GM12873 (cell line): ENCODE measurements around the gene COPS7B.

ENCODE experiments used
- TF ChIP-seq, protein P1 (sequence below): IDR thresholded peaks from 2 replicates; pipeline ENCODE4 v1.5.1; 2012; ENCODE audit warnings: low read depth, mild to moderate bottlenecking, moderate library complexity, low read length, control low read depth; ENCODE audit not compliant: insufficient read depth; ENCODE audit errors: missing control alignments

Gene COPS7B

DNA sequence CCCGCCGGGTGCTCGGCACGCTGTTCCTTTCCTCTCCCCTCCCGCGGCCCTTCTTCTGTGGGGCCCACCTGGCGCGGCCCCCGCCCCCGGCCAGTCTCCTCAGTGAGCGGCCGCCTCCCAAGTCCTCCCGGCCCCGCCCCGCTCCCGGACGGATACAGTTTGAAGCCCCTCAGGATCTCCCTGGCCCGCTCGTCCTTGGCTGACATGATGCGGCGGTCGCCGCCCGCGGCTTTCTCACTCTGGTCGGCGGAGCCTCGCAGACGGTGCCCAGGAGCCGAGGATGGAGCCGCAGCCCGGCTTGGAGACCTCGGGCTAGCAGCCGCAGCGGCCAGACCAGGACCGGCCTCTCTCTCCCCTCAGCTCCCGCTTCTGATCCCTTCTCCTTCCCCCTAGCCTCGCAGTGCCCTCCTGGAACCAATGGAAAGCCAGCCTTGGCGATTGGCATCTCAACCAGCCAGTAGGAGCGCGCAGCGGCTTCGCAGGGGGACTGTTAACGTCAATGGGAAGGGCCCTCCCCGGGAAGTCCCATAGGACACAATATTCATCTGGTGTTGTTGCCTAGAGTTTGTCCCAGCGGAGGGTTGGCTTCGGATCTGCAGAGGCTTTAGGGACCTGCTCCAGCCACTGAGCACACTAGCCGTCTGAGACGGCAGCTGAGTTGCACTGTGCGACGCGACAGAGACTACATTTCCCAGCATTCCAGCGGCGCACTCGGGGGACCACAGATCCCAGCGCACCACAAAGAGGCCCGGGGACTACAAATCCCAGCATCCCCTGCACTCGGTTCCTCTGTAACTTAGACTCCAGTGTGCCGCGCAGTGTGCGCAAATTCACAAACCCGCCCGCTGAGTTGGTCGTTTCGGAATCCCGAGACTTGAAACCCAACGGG is 5.1 kb upstream of the COPS7B start, which contains the start of gene PDE6D:
Gene PDE6D (minus strand): TSS at position 374 of the 889 bp plus-strand sequence. CDS start 168 bp downstream, at position 206.
- TF ChIP-seq, protein P1, sequence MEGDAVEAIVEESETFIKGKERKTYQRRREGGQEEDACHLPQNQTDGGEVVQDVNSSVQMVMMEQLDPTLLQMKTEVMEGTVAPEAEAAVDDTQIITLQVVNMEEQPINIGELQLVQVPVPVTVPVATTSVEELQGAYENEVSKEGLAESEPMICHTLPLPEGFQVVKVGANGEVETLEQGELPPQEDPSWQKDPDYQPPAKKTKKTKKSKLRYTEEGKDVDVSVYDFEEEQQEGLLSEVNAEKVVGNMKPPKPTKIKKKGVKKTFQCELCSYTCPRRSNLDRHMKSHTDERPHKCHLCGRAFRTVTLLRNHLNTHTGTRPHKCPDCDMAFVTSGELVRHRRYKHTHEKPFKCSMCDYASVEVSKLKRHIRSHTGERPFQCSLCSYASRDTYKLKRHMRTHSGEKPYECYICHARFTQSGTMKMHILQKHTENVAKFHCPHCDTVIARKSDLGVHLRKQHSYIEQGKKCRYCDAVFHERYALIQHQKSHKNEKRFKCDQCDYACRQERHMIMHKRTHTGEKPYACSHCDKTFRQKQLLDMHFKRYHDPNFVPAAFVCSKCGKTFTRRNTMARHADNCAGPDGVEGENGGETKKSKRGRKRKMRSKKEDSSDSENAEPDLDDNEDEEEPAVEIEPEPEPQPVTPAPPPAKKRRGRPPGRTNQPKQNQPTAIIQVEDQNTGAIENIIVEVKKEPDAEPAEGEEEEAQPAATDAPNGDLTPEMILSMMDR = no peak

DNA sequence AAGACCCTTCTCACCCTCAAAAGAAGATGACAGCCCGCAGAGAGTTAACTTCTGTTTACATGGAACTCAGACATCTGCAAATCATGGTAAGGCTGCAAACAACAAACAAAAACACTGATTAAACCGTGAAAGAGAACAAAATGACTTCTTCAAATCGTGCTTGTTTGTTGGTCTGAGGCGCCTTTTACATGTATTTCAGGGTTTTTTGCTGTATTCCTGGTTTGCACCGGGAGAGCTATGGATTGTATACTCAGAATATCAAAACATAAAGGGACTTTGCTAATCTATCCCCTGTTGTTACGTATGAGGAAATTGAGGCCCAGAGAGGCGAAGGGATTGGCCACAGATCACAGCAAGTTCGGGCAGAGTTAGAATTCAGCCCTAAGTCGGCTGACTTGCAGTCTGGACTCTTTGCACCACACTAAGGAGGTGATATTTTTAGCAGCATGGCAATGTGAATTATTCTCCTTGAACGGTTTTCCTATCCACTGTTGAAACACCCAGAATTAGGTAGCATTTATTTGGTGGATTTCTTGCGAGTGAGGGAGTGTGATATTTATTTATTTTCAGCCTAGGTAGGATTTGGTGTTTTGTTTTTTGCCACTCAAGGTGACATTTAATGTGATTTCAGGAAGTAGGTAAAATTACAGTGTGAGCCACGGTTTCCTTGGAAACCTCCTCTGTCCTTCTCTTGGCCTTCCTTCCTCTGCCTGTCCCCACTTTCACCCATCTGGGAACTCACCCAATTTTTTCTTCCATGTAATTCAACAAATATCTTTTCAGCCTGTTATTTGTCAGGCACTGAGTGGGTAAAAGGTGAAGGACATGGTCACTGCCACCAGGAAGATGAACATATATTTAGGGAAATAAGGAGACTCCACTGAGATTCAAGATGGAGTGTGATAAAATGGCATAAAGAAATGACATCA is 4.2 kb upstream of the COPS7B start:
- TF ChIP-seq, protein P1 = no peak

DNA sequence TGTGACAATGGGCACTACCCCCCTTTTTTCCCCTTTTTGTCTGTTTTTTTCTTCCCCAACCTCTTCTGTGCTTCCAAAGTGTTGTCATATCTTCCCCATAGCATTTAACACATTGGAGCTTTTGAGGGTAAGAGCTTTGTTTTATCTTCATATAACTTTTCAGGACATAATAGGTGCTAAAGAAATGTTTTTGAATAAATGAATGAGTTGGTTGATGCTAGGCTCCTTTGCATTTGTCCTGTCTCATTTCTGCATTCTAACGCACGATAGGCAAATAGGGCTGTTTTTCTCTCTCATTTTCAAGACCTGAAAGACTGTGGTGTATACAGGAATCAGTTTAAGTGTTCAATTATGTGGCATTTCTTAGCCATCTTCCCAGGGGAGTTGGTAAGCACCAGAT is 832 bp upstream of the COPS7B start:
- TF ChIP-seq, protein P1 = no peak

DNA sequence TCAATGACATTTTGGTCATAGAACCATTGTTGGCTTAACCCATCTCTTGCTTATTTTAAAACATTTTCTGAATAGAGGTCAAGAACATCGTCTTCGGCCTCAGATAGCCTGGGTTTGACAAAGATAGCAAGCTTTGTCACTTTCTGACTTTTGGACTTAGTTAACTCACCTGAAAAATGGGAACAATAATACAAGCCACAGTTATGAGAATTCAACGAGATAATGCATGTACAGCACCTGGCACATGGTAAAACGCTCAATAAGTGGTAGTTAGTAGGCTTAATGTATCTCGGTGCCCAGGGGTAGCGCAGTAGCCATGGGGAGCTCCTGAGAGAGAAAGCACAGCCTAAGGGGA is 446 bp upstream of the COPS7B start:
- TF ChIP-seq, protein P1 = no peak

DNA sequence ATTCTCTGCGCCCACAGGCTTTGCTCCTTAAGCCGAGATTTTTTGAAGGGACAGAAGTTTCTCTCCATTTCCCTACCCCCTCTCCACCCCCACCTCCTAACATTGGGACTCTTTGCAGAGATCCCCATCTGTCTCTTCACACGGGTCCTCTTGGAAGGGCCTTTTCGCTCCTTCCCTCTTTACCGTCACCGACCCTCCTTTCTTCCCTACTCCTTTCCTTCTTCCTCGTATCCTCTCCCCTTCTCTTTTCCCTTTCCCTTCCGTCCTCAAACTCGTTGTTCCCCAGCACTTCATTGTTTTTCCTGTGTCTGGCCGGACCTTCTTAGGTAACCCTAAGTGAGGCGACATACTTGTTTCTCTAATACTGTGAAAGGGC is 660 bp downstream of the COPS7B start:
- TF ChIP-seq, protein P1 = no peak

DNA sequence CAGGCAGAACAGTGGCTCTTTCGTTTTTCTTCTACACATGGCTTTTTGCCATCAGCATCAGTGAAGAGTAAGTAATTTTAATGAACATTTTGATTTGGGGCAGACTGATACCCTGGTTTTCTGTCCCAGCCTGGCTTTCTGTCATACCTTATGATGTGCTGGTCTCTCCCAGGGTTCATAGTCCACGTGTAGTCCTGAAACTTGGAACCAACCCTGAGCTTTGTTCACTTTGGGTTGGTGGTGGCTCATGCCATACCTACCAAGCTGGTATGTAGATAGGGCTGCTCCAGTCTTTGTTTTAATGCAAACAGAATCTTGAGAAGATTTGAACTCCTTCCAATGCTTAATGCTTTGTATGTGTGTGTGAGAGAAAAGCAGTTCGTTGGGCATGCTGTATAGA is 4.9 kb downstream of the COPS7B start:
- TF ChIP-seq, protein P1 = no peak

DNA sequence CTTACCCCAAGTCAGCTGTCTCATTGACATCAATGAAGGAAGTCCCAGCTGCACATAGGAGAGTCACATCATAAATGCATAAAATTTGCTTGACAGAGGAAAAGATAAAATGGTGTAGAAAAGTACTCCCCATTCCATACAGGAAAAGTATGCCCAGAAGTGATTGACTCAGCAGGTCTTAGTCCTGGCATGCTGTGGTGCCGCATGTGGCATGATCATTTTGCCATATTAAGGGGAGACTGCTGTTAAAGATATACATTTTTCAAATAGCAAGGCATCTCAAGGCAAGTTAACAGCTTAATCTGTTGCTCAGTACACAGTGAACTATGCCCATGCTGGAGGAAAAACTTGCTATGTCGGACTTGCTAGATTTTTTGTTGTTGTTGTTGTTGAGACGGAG is 8.1 kb downstream of the COPS7B start:
- TF ChIP-seq, protein P1 = no peak
